Astrocyte of the spinal cord (primary cell): ENCODE data around the gene RPL21.
"Not testable (repeated sequence)": the region's sequence is repeated elsewhere in the genome, so short reads cannot be mapped to it uniquely, and the experiment has no call there.

Experiments used
- DNase-seq: peaks from one replicate; pipeline ENCODE4 v3.0.0; 2011; ENCODE audit warnings: low read depth, low spot score
- H3K4me3 ChIP-seq: 2 replicates; pipeline ENCODE4 v1.5.1; 2011; ENCODE audit warnings: low read depth, mild to moderate bottlenecking, low read length, moderate library complexity
- CTCF ChIP-seq: IDR thresholded peaks from 2 replicates; pipeline ENCODE4 v1.5.1; 2012; ENCODE audit warnings: low read depth, mild to moderate bottlenecking, low read length, inconsistent platforms
- in situ Hi-C: cut with HindIII; loops from 2 replicates; pipeline ENCODE4 v1.10.0; 2017; ENCODE audit warnings: low sequenced_read_pairs

RPL21 gene

GRCh38 chr13:27293873-27294515 is 42.6 kb downstream of the RPL21 start:
- no peak for TF ChIP-seq CTCF
- no peak overlapping the region for H3K4me3 ChIP-seq
- no peak for DNase-seq
- in situ Hi-C loops = no loop called here

DNA sequence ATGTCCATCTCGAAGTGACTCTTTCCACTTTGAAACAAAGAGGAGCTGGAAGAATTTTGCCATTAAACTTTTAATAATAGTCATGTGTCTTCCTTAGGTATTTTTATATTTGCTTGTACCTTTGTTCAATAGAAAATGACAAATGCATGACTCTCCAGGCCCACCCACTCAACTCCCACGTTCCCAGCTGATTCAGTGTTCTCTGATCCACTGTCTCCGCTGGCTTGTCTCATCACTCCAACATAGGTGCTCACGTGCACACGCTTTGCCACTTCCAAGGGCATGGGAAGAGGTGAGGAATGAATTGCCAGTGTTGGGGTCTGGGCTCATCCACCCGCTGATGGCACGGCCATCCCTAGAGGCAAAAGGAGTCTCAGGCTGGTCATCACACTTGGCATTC is 43.7 kb downstream of the RPL21 start:
- in situ Hi-C loops = no loop called here
- no peak for DNase-seq

DNA sequence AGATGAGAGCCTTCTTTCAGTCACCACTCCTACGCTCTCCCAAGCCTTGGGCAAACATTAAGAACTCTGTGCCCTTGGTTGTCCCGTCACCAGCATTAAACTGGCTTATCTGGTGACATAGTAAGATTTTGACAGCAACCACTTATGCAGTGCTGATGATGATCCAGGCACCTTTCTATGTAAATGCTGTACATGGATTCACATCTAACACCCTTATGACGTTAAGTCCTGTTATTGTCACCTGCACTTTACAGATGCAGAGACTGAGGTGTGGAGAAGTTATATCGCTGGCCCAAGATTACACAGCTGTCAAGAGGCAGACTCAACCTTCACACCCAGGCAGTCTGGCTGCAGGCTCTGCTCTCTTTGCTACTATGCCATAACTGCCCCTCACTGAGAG is 44.3 kb downstream of the RPL21 start:
- in situ Hi-C loops = no loop called here
- no peak for TF ChIP-seq CTCF
- no peak overlapping the region for H3K4me3 ChIP-seq
- DNase-seq = no peak

More for the DNA sequence above, 43.7 kb downstream of the RPL21 start:
- no peak overlapping the region for H3K4me3 ChIP-seq
- no peak for TF ChIP-seq CTCF

DNA sequence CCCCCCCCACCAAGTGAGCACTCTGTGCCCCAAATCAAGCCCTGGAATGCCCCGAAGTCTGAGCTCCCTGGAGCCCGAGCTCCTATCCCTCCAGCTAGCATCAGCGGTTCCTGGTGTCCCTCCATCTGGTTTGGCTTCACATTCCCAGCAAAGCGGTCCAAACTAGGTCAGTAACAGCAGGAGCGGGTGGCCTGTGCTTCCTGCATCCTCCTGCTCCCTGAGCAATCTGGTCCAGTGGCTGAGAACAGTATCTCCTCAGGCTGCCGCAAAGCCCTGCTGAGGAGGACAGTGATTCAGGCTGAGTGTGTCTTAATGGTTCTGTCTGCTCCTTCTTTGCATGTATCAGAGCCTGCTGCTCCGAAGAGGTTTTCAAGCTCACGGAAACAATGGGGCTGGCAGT is 45.1 kb downstream of the RPL21 start:
- peak; percentile 35 for DNase-seq
- no peak overlapping the region for H3K4me3 ChIP-seq
- in situ Hi-C loops = no loop called here
- TF ChIP-seq CTCF = no peak

GRCh38 chr13:27298849-27299248 is 47.5 kb downstream of the RPL21 start:
- no peak overlapping the region for H3K4me3 ChIP-seq
- in situ Hi-C loops = no loop called here
- DNase-seq = no peak
- TF ChIP-seq CTCF = no peak

- in situ Hi-C loops, H3K4me3 ChIP-seq, DNase-seq: not testable (repeated sequence)
Observed at GRCh38 chr13:27300406-27300805, 49.0 kb downstream of the RPL21 start.

DNA sequence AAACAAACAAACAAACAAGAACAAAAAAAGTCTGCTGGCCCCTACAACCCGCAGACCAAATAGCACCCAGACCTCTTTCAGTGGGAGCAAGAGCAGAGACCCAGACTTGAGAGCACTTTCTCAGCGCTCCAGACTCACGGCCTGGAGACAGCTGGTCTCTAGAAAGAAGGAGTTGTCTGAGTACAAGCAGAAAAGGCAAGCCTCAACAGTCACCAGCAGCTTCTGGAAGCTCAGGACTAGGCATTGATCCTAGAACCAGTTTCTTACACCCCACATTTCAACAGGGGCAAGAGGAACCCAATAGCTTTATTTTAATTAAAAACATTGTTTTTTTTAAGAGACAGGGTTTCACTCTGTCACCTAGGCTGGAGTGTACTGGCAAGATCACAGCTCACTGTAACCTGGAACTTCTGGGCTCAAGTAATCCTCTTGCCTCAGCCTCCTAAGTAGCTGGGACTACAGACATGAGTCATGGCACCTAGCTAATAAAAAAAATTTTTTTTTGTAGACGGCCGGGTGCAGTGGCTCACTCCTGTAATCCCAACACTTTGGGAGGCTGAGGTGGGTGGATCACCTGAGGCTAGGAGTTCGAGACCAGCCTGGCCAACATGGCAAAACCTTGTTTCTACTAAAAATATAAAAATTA is 49.7 kb downstream of the RPL21 start:
- TF ChIP-seq CTCF = no peak
- in situ Hi-C loops = no loop called here
- H3K4me3 ChIP-seq = no peak overlapping the region
- DNase-seq = no peak
